Measurements from ENCODE around the gene PDE10A.
"Not testable (repeated sequence)": the region's sequence is repeated elsewhere in the genome, so short reads cannot be mapped to it uniquely, and the experiment has no call there.

Gene PDE10A

GRCh38 chr6:165480916-165481315 lies 182.1 kb downstream of the PDE10A start:
- H3K36me3 Mint-ChIP-seq, result no peaks in the 10 kb centered on the region
- ATAC-seq (ENCODE audit: low read depth), result no peak
- H3K4me3 Mint-ChIP-seq, result no peak overlapping the region
- H3K27me3 Mint-ChIP-seq, result no peaks in the 10 kb centered on the region
- no peak for DNase-seq (ENCODE audit: low spot score in 2 of 2)
- no peaks in the 10 kb centered on the region for H3K9me3 Mint-ChIP-seq
- H3K4me1 Mint-ChIP-seq, result no peaks in the 10 kb centered on the region
- H3K27ac Mint-ChIP-seq, result no peak overlapping the region

DNA sequence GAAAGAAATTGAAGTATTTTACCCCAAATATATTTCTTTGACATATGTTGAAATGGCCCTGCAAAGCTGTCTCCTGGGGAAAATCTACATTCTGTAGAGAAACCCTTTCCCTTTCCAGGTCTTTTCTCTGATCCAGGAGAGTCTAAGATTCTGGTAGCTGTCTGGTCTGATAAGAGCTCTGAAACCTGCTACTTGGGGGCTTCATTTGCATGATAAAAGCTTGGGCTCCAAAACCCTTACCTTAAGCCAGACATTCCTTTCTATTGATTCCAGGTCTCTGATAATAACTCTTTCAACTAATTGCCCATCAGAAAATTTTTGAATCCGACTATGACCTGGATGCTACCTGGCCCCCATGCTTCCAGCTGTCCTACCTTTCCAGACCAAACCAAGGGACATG lies 184.5 kb downstream of the PDE10A start:
- no peaks in the 10 kb centered on the region for H3K4me1 Mint-ChIP-seq
- H3K36me3 Mint-ChIP-seq, result no peaks in the 10 kb centered on the region
- H3K27me3 Mint-ChIP-seq, result no peaks in the 10 kb centered on the region
- DNase-seq (ENCODE audit: low spot score in 2 of 2), result no peak
- ATAC-seq (ENCODE audit: low read depth), result no peak
- H3K27ac Mint-ChIP-seq, result no peak overlapping the region
- no peak overlapping the region for H3K4me3 Mint-ChIP-seq
- H3K9me3 Mint-ChIP-seq, result no peaks in the 10 kb centered on the region

DNA sequence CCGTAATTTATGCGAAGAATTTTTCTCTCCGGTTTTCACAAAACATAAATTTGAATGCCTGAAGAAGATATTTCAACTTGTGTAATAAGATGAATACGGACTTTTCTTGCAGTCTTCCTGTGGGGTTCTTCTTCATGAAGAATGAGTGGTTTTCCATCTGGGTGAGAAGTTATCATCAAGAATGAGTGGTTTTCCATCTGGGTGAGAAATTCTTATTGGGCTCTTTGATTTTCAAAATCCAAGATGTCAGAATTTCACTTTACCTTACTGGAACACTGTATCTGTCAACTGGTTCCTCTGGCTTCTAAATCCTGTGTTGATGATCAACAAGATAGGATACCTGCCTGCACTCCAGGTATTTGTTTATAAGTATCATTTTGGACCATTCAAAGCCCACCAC lies 193.6 kb downstream of the PDE10A start:
- Mint-ChIP-seq H3K4me1 (no peaks in the 10 kb centered on the region), H3K4me3 (no peak overlapping the region), H3K36me3 (no peaks in the 10 kb centered on the region), H3K9me3 (peaks cover 6% of the 10 kb centered on the region), H3K27ac (no peak overlapping the region), H3K27me3 (no peaks in the 10 kb centered on the region)
- DNase-seq (ENCODE audit: low spot score in 2 of 2) (no peak), ATAC-seq (ENCODE audit: low read depth) (no peak)

- no peaks in the 10 kb centered on the region for H3K4me1 Mint-ChIP-seq
- H3K4me3 Mint-ChIP-seq, result no peak overlapping the region
- ATAC-seq (ENCODE audit: low read depth) (no peak), DNase-seq (ENCODE audit: low spot score in 2 of 2) (no peak)
- H3K27ac Mint-ChIP-seq, result no peak overlapping the region
- peaks cover 6% of the 10 kb centered on the region for H3K9me3 Mint-ChIP-seq
- no peaks in the 10 kb centered on the region for H3K27me3 Mint-ChIP-seq
- H3K36me3 Mint-ChIP-seq, result no peaks in the 10 kb centered on the region
These were observed 194.5 kb downstream of the PDE10A start for GRCh38 chr6:165468340-165469235.

GRCh38 chr6:165463499-165463898 lies 199.5 kb downstream of the PDE10A start:
- not testable (repeated sequence) for H3K27me3 Mint-ChIP-seq; H3K4me3 Mint-ChIP-seq; ATAC-seq (ENCODE audit: low read depth); DNase-seq (ENCODE audit: low spot score in 2 of 2); H3K36me3 Mint-ChIP-seq; H3K27ac Mint-ChIP-seq; H3K4me1 Mint-ChIP-seq
- H3K9me3 Mint-ChIP-seq, result peaks cover 14% of the 10 kb centered on the region

GRCh38 chr6:165459605-165460301 lies 203.3 kb downstream of the PDE10A start:
- H3K9me3 Mint-ChIP-seq, result peaks cover 12% of the 10 kb centered on the region
- H3K4me1 Mint-ChIP-seq; H3K27ac Mint-ChIP-seq; H3K27me3 Mint-ChIP-seq; DNase-seq (ENCODE audit: low spot score in 2 of 2); H3K4me3 Mint-ChIP-seq; H3K36me3 Mint-ChIP-seq; ATAC-seq (ENCODE audit: low read depth): not testable (repeated sequence)

- Mint-ChIP-seq H3K4me1 (no peaks in the 10 kb centered on the region), H3K27me3 (peaks cover 2% of the 10 kb centered on the region), H3K36me3 (no peaks in the 10 kb centered on the region), H3K4me3 (no peak overlapping the region), H3K9me3 (peaks cover 10% of the 10 kb centered on the region), H3K27ac (no peak overlapping the region)
- ATAC-seq (ENCODE audit: low read depth) (no peak), DNase-seq (ENCODE audit: low spot score in 2 of 2) (no peak)
These were observed 204.9 kb downstream of the PDE10A start for GRCh38 chr6:165458134-165458533.

DNA sequence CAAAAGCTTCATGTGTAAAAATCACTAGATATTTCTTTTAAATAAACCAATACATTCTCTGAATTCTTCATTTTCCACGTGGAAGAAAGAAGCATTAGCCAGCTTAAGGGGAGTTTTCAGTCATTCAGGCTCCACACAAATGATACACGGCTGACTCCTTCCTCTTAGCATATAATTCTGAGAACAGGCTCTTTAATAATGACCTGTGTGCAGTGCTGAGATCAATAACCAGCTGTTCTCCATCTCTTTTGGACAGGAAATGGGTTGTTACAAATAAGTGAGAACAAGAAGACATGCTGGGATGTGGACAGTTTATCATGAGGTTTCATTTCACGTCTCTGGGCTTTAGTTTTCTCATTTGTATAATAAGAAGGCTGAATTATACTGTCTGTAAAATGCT lies 206.8 kb downstream of the PDE10A start:
- Mint-ChIP-seq H3K27ac (no peak overlapping the region), H3K4me1 (no peaks in the 10 kb centered on the region), H3K27me3 (peaks cover 2% of the 10 kb centered on the region), H3K9me3 (peaks cover 6% of the 10 kb centered on the region), H3K36me3 (no peaks in the 10 kb centered on the region), H3K4me3 (no peak overlapping the region)
- ATAC-seq (ENCODE audit: low read depth) (no peak), DNase-seq (ENCODE audit: low spot score in 2 of 2) (no peak)

- H3K27me3 Mint-ChIP-seq, result peaks cover 2% of the 10 kb centered on the region
- ATAC-seq (ENCODE audit: low read depth) (no peak), DNase-seq (ENCODE audit: low spot score in 2 of 2) (no peak)
- H3K4me1 Mint-ChIP-seq, result no peaks in the 10 kb centered on the region
- no peak overlapping the region for H3K27ac Mint-ChIP-seq
- H3K4me3 Mint-ChIP-seq, result no peak overlapping the region
- no peaks in the 10 kb centered on the region for H3K36me3 Mint-ChIP-seq
- H3K9me3 Mint-ChIP-seq, result peaks cover 7% of the 10 kb centered on the region
These were observed 207.6 kb downstream of the PDE10A start for GRCh38 chr6:165455488-165455887.

- no peaks in the 10 kb centered on the region for H3K27me3 Mint-ChIP-seq
- H3K36me3 Mint-ChIP-seq, result no peaks in the 10 kb centered on the region
- no peak overlapping the region for H3K27ac Mint-ChIP-seq
- no peak for ATAC-seq (ENCODE audit: low read depth)
- no peak for DNase-seq (ENCODE audit: low spot score in 2 of 2)
- H3K4me3 Mint-ChIP-seq, result no peak overlapping the region
- no peaks in the 10 kb centered on the region for H3K4me1 Mint-ChIP-seq
- H3K9me3 Mint-ChIP-seq, result peaks cover 3% of the 10 kb centered on the region
These were observed 209.6 kb downstream of the PDE10A start for GRCh38 chr6:165453395-165453794.

GRCh38 chr6:165451838-165452237 lies 211.2 kb downstream of the PDE10A start:
- no peaks in the 10 kb centered on the region for H3K36me3 Mint-ChIP-seq
- no peak overlapping the region for H3K4me3 Mint-ChIP-seq
- peaks cover 3% of the 10 kb centered on the region for H3K9me3 Mint-ChIP-seq
- no peaks in the 10 kb centered on the region for H3K4me1 Mint-ChIP-seq
- DNase-seq (ENCODE audit: low spot score in 2 of 2) (no peak), ATAC-seq (ENCODE audit: low read depth) (no peak)
- H3K27me3 Mint-ChIP-seq, result no peaks in the 10 kb centered on the region
- no peak overlapping the region for H3K27ac Mint-ChIP-seq

- no peak for ATAC-seq (ENCODE audit: low read depth)
- no peaks in the 10 kb centered on the region for H3K27me3 Mint-ChIP-seq
- H3K9me3 Mint-ChIP-seq, result peaks cover 4% of the 10 kb centered on the region
- H3K27ac Mint-ChIP-seq, result no peak overlapping the region
- no peak for DNase-seq (ENCODE audit: low spot score in 2 of 2)
- peaks cover 2% of the 10 kb centered on the region for H3K36me3 Mint-ChIP-seq
- H3K4me3 Mint-ChIP-seq, result no peak overlapping the region
- no peaks in the 10 kb centered on the region for H3K4me1 Mint-ChIP-seq
These were observed 214.8 kb downstream of the PDE10A start for GRCh38 chr6:165448210-165448609.

DNA sequence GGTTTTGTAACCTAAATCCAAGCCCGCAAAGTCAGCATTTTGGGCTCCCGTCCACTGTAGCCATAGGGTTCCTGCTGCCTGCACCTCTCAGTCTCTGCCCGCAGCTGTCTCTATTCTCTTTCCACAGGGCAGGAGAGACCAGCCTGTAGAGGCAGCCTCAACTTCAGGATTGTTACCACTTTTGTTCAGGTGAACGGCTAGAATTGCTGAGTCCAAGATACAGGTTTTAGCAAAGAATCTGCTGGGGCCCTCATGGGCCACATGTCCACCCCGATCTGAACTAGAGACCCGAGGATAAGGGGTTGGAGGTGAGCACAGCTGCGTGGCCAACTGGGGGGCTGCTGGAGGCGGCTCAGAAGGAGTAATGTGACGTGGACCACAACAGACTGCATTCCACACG lies 215.9 kb downstream of the PDE10A start:
- peaks cover 2% of the 10 kb centered on the region for H3K36me3 Mint-ChIP-seq
- no peaks in the 10 kb centered on the region for H3K27me3 Mint-ChIP-seq
- H3K9me3 Mint-ChIP-seq, result peaks cover 5% of the 10 kb centered on the region
- no peak overlapping the region for H3K4me3 Mint-ChIP-seq
- H3K4me1 Mint-ChIP-seq, result no peaks in the 10 kb centered on the region
- DNase-seq (ENCODE audit: low spot score in 2 of 2) (no peak), ATAC-seq (ENCODE audit: low read depth) (no peak)
- no peak overlapping the region for H3K27ac Mint-ChIP-seq

GRCh38 chr6:165446331-165446730 lies 216.7 kb downstream of the PDE10A start:
- DNase-seq (ENCODE audit: low spot score in 2 of 2) (no peak), ATAC-seq (ENCODE audit: low read depth) (no peak)
- Mint-ChIP-seq H3K27ac (no peak overlapping the region), H3K4me3 (no peak overlapping the region), H3K27me3 (no peaks in the 10 kb centered on the region), H3K36me3 (peaks cover 2% of the 10 kb centered on the region), H3K9me3 (peaks cover 3% of the 10 kb centered on the region), H3K4me1 (no peaks in the 10 kb centered on the region)

All from memory B cell (primary cell).